SK-N-SH (cell line): Measurements from ENCODE around the gene PEMT. TPM values are rescaled to one million over a fixed set of nuclear protein-coding genes. Genes with fewer than 3 reads are reported as not detected.

Experiments used
- CTCF ChIA-PET: fragments of 300-600, 350-600 bp; formaldehyde crosslinking; extraction: SDS; loops from one replicate; lab custom pipeline; 2021; lab: Yijun Ruan, JAX
- POLR2A ChIA-PET: fragments of 350-600 bp; sonication (Branson Sonifier 250); formaldehyde crosslinking; extraction: SDS; loops from one replicate; lab custom pipeline; 2020; ENCODE audit warnings: antibody characterized with exemption, inconsistent platforms; lab: Yijun Ruan, JAX
- DNase-seq: peaks from one replicate; pipeline ENCODE4 v3.0.0; 2012
- H2AFZ ChIP-seq: fragments of 200-600 bp; sonication (generic); 2 replicates; pipeline ENCODE4 v1.8.1; 2016; ENCODE audit warnings: antibody characterized with exemption, mild to moderate bottlenecking, low read depth
- H3F3A ChIP-seq: fragments of 200-600 bp; sonication (generic); replicated peaks from 2 replicates; pipeline ENCODE3; 2016; ENCODE audit warnings: antibody characterized with exemption, mild to moderate bottlenecking; ENCODE audit not compliant: insufficient read depth
- H3K27ac ChIP-seq, 2 experiments: fragments of 200-500 bp in 1 of 2; fragments of 200-600 bp in 1 of 2; sonication (Bioruptor generic) in 1 of 2; sonication (generic), shearing (Covaris generic) in 1 of 2; 2 replicates each; pipeline versions ENCODE4 v1.5.1 to v1.6.1; 2014 to 2016; ENCODE audit warnings: low read depth in 2 of 2, inconsistent platforms in 1 of 2, low read length in 1 of 2, mild to moderate bottlenecking in 1 of 2, mixed read lengths in 1 of 2
- H3K27me3 ChIP-seq: fragments of 200-600 bp; sonication (generic), shearing (Covaris generic); 2 replicates; pipeline ENCODE4 v1.6.1; 2016; ENCODE audit warnings: mixed run types; ENCODE audit not compliant: insufficient read depth
- H3K36me3 ChIP-seq, 2 experiments: fragments of 200-500 bp in 1 of 2; fragments of 200-600 bp in 1 of 2; sonication (Bioruptor generic) in 1 of 2; sonication (generic) in 1 of 2; replicated peaks in 1 of 2; 2 replicates each; pipeline versions ENCODE3 to v1.5.1; 2014 to 2016; ENCODE audit warnings: low read length in 1 of 2, mild to moderate bottlenecking in 1 of 2; ENCODE audit not compliant: insufficient read depth in 2 of 2, control insufficient read depth in 1 of 2
- H3K4me1 ChIP-seq, 2 experiments: fragments of 200-500 bp in 1 of 2; fragments of 200-600 bp in 1 of 2; sonication (Bioruptor generic) in 1 of 2; sonication (generic), shearing (Covaris generic) in 1 of 2; 2 replicates each; pipeline versions ENCODE4 v1.5.1 to v1.6.1; 2014 to 2016; ENCODE audit warnings: low read depth in 1 of 2, low read length in 1 of 2, mixed run types in 1 of 2; ENCODE audit not compliant: insufficient read depth in 2 of 2, control insufficient read depth in 1 of 2
- H3K4me2 ChIP-seq: fragments of 200-600 bp; sonication (generic), shearing (Covaris generic); 2 replicates; pipeline ENCODE4 v1.6.1; 2017; ENCODE audit warnings: mixed run types
- H3K4me3 ChIP-seq, 2 experiments: fragments of 200-500 bp in 1 of 2; fragments of 200-600 bp in 1 of 2; sonication (Bioruptor generic) in 1 of 2; sonication (generic), shearing (Covaris generic) in 1 of 2; 2 replicates each; pipeline versions ENCODE4 v1.5.1 to v1.8.1; 2014 to 2016; ENCODE audit warnings: low read depth in 2 of 2, inconsistent platforms in 1 of 2, low read length in 1 of 2, mild to moderate bottlenecking in 1 of 2, mixed read lengths in 1 of 2, moderate library complexity in 1 of 2
- H3K79me2 ChIP-seq: fragments of 200-600 bp; sonication (generic); 2 replicates; pipeline ENCODE4 v1.8.1; 2017; ENCODE audit warnings: mild to moderate bottlenecking; ENCODE audit not compliant: insufficient read depth
- H3K9ac ChIP-seq: fragments of 200-600 bp; sonication (generic); 2 replicates; pipeline ENCODE4 v1.6.1; 2017; ENCODE audit warnings: mixed run types
- H3K9me2 ChIP-seq: fragments of 200-600 bp; sonication (generic); 2 replicates; pipeline ENCODE4 v1.6.1; 2017; ENCODE audit warnings: mixed run types
- H3K9me3 ChIP-seq: fragments of 200-600 bp; sonication (generic); 2 replicates; pipeline ENCODE4 v1.6.1; 2017; ENCODE audit warnings: mixed run types, mild to moderate bottlenecking, moderate library complexity
- H4K20me1 ChIP-seq: fragments of 200-600 bp; sonication (generic); 2 replicates; pipeline ENCODE4 v1.6.1; 2017; ENCODE audit warnings: mild to moderate bottlenecking, mixed run types; ENCODE audit not compliant: insufficient read depth
- ELF1 ChIP-seq: IDR thresholded peaks from 2 replicates; pipeline ENCODE4 v1.4.0; 2012
- EP300 ChIP-seq, 2 experiments: IDR thresholded peaks; 2 replicates each; pipeline versions ENCODE4 v1.4.0 to v1.6.1; 2012; ENCODE audit warnings: borderline replicate concordance in 1 of 2, low read depth in 1 of 2, low read length in 1 of 2
- GABPA ChIP-seq: IDR thresholded peaks from 2 replicates; pipeline ENCODE4 v1.4.0; 2012; ENCODE audit warnings: low read depth, mild to moderate bottlenecking
- GATA2 ChIP-seq: sonication (generic); formaldehyde crosslinking; IDR thresholded peaks from 2 replicates; pipeline ENCODE4 v1.5.0; 2020; ENCODE audit warnings: mild to moderate bottlenecking, missing genetic modification reagents
- JUND ChIP-seq: IDR thresholded peaks from 2 replicates; pipeline ENCODE4 v1.4.0; 2012
- MEF2A ChIP-seq: IDR thresholded peaks from 2 replicates; pipeline ENCODE4 v1.4.0; 2012; ENCODE audit warnings: low read depth, borderline replicate concordance
- RAD21 ChIP-seq: IDR thresholded peaks from 2 replicates; pipeline ENCODE4 v1.6.1; 2012; ENCODE audit warnings: mild to moderate bottlenecking, low read length
- RCOR1 ChIP-seq: fragments of 150-350 bp; IDR thresholded peaks from 2 replicates; pipeline ENCODE4 v1.6.1; 2017; ENCODE audit warnings: antibody characterized with exemption, low read length
- RXRA ChIP-seq: IDR thresholded peaks from 2 replicates; pipeline ENCODE4 v1.4.0; 2012; ENCODE audit warnings: low read depth, mild to moderate bottlenecking, borderline replicate concordance
- SIN3A ChIP-seq: IDR thresholded peaks from 2 replicates; pipeline ENCODE4 v1.6.1; 2012; ENCODE audit warnings: low read depth, mild to moderate bottlenecking, low read length, moderate library complexity, borderline replicate concordance
- TEAD4 ChIP-seq: IDR thresholded peaks from 2 replicates; pipeline ENCODE4 v1.4.0; 2012; ENCODE audit warnings: mild to moderate bottlenecking, borderline replicate concordance; ENCODE audit not compliant: insufficient read depth
- YY1 ChIP-seq: IDR thresholded peaks from 2 replicates; pipeline ENCODE4 v1.4.0; 2012; ENCODE audit warnings: low read depth, mild to moderate bottlenecking
- WGBS: methylation state at CpG from one replicate; pipeline ENCODE4 v1.1.6; 2017; ENCODE audit warnings: low lambda C conversion rate; 5-methylcytosine and 5-hydroxymethylcytosine counted together
- polyA plus RNA-seq, 3 experiments: library from polyadenylated mRNA; depleted of rRNA; stranded (reverse); fragments of >200 nt; gene quantifications; 2 replicates each; pipeline ENCODE4 v1.2.3, GENCODE V29; 2012
- TF ChIP-seq, protein P1 (sequence below): fragments of 150-350 bp; IDR thresholded peaks from 2 replicates; pipeline ENCODE4 v1.6.1; 2016; ENCODE audit warnings: mild to moderate bottlenecking, low read depth, low read length
- TF ChIP-seq, protein P2 (sequence below): IDR thresholded peaks from 2 replicates; pipeline ENCODE4; 2012
- TF ChIP-seq, protein P3 (sequence below): IDR thresholded peaks from 2 replicates; pipeline ENCODE4 v1.4.0; 2012; ENCODE audit warnings: low read depth, borderline replicate concordance
- TF ChIP-seq, protein P4 (sequence below): fragments of 200-600 bp; sonication (generic); IDR thresholded peaks from 2 replicates; pipeline ENCODE4 v1.6.1; 2017; ENCODE audit warnings: antibody characterized with exemption, mild to moderate bottlenecking, moderate library complexity

Gene PEMT
- polyA plus RNA-seq, 1 of the 3 experiments (the other 2 are of a cell fraction) = 52.8 TPM

DNA sequence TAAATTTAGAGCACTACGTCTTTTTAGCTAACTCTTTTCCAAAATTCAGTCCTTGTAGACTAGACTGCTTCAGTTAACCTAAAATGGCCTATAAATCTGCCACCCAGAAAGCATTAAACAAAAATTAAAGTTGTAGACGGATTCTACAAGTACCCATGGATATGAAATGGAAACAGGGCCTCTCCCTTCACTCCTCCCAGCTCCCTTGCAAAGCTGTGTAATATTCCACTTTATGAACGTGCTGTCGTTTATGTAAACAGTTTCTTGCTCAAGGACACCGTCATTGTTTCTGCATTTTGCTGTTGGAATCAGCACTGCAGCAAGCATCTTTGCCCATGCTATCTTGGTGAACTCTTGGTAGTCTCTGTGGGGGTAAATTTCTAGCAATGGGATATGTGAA is 109.6 kb downstream of the PEMT start:
- Histone ChIP-seq H3K9ac (no peak overlapping the region), H2AFZ (no peak overlapping the region), H3K27me3 (no peaks in the 10 kb centered on the region), H3K79me2 (peaks cover 93% of the 10 kb centered on the region), H3K9me3 (no peaks in the 10 kb centered on the region), H3K4me1 (peaks cover 7 to 10% of the 10 kb centered on the region in 2 experiments; a peak in 3 of 4 replicates), H3K36me3 (peaks cover 2 to 9% of the 10 kb centered on the region in 2 experiments), H3K9me2 (no peaks in the 10 kb centered on the region), H3K4me3 (no peak overlapping the region), H3K4me2 (no peak overlapping the region), H3K27ac (no peak overlapping the region), H4K20me1 (peaks cover 4% of the 10 kb centered on the region; the same call in 1 of the 2 replicates), H3F3A (no peaks in the 10 kb centered on the region)
- no peak for DNase-seq
- 84% methylated on average over 5 of the region's 5 CpGs for WGBS
- POLR2A ChIA-PET = no interaction called here
- CTCF ChIA-PET = interaction anchor here (0.9 to 1.4 kb wide), 2 partner anchors 15 to 125 kb away, joined by 3 to 4 read pairs; no protein-coding TSS in a partner anchor
- no peak for TF ChIP-seq GATA2 (CRISPR knock-in tag)
- TF ChIP-seq MEF2A = no peak
- no peak for TF ChIP-seq RAD21
- TF ChIP-seq, protein P1, sequence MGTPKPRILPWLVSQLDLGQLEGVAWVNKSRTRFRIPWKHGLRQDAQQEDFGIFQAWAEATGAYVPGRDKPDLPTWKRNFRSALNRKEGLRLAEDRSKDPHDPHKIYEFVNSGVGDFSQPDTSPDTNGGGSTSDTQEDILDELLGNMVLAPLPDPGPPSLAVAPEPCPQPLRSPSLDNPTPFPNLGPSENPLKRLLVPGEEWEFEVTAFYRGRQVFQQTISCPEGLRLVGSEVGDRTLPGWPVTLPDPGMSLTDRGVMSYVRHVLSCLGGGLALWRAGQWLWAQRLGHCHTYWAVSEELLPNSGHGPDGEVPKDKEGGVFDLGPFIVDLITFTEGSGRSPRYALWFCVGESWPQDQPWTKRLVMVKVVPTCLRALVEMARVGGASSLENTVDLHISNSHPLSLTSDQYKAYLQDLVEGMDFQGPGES = no peak
- no peak for TF ChIP-seq GABPA
- TF ChIP-seq, protein P2, sequence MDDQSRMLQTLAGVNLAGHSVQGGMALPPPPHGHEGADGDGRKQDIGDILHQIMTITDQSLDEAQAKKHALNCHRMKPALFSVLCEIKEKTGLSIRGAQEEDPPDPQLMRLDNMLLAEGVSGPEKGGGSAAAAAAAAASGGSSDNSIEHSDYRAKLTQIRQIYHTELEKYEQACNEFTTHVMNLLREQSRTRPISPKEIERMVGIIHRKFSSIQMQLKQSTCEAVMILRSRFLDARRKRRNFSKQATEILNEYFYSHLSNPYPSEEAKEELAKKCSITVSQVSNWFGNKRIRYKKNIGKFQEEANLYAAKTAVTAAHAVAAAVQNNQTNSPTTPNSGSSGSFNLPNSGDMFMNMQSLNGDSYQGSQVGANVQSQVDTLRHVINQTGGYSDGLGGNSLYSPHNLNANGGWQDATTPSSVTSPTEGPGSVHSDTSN = no peak
- TF ChIP-seq JUND = no peak
- TF ChIP-seq ELF1 = no peak
- TF ChIP-seq YY1 = no peak
- TF ChIP-seq TEAD4 = no peak
- no peak for TF ChIP-seq RXRA
- TF ChIP-seq, protein P3, sequence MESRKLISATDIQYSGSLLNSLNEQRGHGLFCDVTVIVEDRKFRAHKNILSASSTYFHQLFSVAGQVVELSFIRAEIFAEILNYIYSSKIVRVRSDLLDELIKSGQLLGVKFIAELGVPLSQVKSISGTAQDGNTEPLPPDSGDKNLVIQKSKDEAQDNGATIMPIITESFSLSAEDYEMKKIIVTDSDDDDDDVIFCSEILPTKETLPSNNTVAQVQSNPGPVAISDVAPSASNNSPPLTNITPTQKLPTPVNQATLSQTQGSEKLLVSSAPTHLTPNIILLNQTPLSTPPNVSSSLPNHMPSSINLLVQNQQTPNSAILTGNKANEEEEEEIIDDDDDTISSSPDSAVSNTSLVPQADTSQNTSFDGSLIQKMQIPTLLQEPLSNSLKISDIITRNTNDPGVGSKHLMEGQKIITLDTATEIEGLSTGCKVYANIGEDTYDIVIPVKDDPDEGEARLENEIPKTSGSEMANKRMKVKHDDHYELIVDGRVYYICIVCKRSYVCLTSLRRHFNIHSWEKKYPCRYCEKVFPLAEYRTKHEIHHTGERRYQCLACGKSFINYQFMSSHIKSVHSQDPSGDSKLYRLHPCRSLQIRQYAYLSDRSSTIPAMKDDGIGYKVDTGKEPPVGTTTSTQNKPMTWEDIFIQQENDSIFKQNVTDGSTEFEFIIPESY = no peak
- no peak for TF ChIP-seq SIN3A
- TF ChIP-seq, protein P4, sequence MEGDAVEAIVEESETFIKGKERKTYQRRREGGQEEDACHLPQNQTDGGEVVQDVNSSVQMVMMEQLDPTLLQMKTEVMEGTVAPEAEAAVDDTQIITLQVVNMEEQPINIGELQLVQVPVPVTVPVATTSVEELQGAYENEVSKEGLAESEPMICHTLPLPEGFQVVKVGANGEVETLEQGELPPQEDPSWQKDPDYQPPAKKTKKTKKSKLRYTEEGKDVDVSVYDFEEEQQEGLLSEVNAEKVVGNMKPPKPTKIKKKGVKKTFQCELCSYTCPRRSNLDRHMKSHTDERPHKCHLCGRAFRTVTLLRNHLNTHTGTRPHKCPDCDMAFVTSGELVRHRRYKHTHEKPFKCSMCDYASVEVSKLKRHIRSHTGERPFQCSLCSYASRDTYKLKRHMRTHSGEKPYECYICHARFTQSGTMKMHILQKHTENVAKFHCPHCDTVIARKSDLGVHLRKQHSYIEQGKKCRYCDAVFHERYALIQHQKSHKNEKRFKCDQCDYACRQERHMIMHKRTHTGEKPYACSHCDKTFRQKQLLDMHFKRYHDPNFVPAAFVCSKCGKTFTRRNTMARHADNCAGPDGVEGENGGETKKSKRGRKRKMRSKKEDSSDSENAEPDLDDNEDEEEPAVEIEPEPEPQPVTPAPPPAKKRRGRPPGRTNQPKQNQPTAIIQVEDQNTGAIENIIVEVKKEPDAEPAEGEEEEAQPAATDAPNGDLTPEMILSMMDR = no peak
- TF ChIP-seq RCOR1 = no peak
- no peak for TF ChIP-seq EP300 (IDR thresholded peaks at IDR 0.05; ENCODE audit: borderline replicate concordance in 1 of 2, low read depth in 1 of 2, low read length in 1 of 2)
